ENCODE data around the gene NPAS1.

Gene NPAS1

DNA sequence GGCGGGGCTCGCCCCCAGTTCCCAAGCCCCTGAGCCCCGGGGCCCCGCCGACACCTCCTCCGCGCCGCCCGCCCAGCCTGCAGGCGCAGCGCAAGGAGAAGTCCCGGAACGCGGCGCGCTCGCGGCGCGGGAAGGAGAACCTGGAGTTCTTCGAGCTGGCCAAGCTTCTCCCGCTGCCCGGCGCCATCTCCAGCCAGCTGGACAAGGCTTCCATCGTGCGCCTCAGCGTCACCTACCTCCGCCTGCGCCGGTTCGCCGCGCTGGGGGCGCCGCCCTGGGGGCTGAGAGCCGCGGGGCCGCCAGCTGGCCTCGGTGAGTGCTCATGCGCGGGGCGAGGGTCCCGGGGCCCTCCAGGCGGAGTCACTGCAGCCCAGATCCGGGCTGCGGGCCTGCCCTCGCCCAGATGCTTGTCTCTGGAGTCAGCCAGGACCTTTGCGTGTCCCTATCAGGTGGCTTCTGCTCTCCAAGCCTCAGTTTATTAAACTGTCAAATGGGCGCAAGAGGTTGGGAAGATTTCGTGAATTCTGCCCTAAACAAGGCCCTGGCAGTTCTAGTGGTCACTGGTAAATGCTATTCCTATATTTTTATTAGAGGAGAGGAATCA is 2.0 kb downstream of the NPAS1 start:
- DNase-seq: peak; percentile 54

- DNase-seq: no peak
These were observed 2.5 kb downstream of the NPAS1 start for GRCh38 chr19:47022140-47022536.

DNA sequence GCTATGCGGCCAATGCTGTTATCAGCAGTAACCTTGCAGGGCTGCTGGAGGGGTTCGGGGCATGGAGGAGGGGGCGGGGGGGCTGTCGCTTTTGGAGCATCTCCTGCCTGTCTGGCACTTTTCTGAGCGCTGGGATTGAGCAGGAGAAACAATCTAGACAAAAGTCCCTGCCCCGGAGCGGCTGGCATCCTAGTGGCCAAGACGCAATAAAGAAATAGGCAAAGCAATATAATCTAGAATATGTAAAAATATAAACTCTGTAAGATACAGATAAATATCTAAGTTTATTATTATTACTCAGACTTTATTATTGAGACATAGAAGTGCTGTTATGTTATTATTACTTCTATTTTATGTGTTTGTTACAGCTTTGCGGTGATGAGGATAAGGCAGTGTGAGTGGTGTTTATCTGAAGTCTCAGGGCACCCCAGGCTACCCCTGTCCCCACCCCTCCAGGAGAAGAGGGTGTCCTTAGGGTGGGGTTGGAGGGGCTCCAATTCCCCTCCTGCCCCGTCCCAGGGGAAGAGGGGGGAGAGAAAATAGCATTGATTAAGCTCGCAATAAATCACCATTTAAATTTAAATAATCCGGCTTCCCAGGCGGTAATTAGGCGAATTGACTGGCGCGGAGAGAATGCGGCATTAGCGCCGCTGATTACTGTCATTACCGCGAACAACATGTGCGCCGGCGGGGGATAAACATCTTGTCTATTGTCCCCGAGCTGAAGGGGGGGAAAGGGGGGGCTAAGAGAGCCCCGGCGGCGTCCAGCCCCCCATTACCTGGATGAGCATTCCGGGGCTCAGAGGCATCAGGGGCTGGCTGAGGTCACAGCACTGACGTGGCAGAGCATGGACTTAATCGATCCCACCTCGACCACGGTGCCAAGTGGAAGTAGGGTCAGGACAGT is 3.2 kb downstream of the NPAS1 start:
- no peak for DNase-seq

GRCh38 chr19:47023448-47023794 is 3.8 kb downstream of the NPAS1 start:
- DNase-seq: peak; percentile 39

DNA sequence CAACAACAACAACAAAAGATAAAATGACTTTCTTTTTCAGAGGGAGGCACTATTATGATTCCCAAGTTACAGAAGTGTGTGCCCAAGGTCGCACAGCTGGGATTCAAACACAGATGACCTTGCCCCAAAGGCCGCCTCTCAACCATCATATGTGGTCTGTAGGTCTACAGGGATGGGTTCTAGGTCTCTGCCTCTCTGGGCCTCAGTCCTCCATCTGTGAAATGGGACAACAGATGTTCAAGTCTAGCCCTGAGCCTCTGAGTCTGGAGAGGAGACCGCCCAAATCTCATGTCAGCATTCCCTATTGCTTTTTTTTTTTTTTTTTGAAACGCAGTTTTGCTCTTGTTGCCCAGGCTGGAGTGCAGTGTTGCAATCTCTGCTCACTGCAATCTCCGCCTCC is 4.9 kb downstream of the NPAS1 start:
- no peak for DNase-seq

DNA sequence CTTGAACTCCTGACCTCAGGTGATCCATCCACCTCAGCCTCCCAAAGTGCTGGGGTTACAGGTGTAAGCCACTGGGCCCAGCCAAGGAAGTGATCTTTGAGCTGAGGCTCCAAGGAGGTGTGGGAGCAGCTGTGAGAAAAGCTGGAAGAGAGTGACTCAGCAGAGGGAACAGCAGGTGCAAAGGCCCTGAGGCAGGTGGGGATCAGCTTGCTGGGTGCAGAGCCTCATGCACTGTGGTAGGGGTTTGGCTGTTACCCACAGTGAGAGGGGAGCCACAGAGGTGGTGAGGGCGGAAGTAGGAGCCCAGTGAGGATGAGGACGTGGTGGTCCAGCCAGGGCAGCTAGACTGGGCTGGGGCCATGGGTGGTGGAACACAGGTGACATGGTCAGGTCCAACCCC is 6.5 kb downstream of the NPAS1 start:
- no peak for DNase-seq

- no peak for DNase-seq
These were observed 7.3 kb downstream of the NPAS1 start for GRCh38 chr19:47026889-47027288.

- DNase-seq: peak; percentile 30
These were observed 8.0 kb downstream of the NPAS1 start for GRCh38 chr19:47027586-47028088.

DNA sequence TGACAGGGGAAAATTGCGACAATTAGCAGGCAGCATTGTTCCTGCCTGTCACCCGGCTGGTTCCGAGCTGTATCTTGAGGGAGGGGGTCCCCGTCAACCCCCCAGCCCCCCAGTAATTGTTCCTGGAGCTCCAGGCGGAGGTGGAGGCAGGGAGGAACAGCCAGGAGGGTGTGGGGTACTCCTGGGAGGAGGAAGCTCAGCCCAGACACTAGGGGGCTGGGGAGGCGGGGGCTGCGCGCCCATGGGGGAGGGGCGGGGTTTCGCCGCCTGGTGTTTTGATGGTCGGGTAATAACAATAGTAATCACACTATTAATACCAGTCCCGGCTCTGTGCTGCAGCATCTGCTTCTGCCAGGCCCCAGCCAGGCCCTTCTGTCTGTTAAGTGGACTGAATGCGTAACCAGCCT is 8.6 kb downstream of the NPAS1 start:
- DNase-seq: peak; percentile 29

DNA sequence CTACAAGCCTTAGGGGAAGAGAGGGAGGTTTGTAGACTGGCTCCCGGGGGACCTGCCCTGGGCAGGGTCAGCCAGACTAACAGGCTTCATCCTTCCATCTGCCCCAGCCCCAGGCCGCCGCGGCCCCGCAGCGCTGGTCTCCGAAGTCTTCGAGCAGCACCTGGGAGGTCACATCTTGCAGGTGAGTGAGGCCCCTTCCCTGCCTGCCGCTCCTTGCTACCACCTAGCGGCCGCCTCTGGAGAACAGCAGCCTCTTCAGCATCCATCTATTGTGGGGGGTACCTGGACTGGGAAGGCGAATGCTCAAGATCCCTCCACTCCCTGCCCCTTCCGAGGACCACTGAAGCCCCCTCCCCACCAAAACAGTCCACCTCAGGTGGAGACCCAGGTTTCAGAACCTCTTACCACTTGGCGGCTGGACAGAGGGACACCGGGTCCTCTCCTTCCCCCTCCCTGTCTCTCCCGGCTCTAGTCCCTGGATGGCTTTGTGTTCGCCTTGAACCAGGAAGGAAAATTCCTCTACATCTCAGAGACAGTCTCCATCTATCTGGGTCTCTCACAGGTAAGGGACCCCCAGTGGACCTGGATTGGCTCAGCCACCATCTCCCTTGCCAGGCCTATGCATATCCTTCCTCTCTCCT is 12.7 kb downstream of the NPAS1 start:
- DNase-seq: peak; percentile 86

DNA sequence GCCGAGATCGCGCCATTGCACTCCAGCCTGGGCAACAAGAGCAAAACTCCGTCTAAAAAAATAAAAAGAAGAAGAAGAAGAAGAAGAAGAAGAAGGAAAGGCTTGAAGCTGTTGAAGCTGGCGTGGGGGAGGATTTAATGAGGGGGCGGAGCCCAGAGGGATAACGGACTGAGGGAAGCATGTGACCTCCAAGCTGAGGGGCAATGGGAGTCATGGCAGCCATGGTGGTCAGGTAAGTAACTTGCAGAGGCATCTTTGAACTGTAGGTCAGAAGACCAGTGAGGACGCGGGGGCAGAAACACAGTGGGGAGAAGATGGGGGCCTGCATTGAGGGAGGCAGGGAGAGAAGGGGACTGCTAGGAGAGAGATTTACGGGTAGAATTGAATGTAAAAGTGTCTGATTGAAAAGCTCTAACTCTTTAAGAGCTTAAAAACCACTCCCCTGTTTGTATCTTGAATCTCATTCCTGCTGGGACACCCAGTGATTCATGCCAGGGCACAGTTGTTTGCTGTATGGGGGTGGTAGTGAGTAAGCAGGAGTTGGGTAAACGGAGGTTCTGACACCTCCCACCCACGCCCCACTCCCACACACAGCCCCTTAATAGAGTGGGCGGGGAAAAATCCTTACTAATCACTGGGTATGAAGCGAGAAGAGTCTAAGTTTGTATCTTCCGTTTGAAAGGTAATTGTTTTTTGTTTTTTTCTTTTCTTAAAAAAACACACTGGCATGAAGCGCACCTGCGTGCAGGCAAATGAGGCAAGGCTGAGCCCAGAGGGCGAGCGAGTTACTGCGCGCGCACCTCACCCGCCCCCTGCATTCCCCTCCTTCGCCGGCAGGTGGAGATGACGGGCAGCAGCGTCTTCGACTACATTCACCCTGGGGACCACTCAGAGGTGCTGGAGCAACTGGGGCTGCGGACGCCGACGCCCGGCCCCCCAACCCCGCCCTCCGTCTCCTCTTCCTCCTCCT is 15.8 kb downstream of the NPAS1 start:
- peak; percentile 89 for DNase-seq

GRCh38 chr19:47036097-47036651 is 16.5 kb downstream of the NPAS1 start:
- peak; percentile 80 for DNase-seq

- DNase-seq: no peak
These were observed 18.1 kb downstream of the NPAS1 start for GRCh38 chr19:47037766-47038165.

DNA sequence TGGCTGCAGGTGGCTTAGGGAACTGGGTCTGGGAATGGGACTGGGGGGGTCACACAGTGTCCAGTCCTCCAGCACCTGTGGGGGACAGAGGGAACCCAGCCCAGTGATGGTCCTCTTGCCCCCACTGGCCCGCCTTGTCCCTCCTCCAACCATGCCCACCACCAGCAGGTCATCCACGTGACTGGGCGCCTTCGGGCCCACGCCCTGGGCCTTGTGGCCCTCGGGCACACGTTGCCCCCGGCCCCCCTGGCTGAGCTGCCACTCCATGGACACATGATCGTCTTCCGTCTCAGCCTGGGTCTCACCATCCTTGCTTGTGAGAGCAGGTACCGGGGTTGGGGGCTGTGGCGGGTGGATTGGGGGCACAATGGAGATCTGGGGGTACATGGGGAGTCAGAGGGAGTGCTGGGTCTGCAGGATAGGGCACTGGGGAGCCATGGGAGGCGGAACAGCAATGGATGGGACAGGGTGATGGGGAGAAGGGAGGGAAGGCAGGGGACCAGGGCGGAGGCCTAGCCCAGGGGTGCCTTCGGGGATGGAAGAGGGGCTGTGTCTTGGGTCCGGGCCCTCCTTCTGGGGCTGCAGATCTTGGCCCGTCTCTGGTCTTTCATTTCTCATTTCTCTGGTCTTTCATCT is 19.7 kb downstream of the NPAS1 start:
- DNase-seq: no peak

- DNase-seq: no peak
These were observed 21.2 kb downstream of the NPAS1 start for GRCh38 chr19:47040869-47041268.

DNA sequence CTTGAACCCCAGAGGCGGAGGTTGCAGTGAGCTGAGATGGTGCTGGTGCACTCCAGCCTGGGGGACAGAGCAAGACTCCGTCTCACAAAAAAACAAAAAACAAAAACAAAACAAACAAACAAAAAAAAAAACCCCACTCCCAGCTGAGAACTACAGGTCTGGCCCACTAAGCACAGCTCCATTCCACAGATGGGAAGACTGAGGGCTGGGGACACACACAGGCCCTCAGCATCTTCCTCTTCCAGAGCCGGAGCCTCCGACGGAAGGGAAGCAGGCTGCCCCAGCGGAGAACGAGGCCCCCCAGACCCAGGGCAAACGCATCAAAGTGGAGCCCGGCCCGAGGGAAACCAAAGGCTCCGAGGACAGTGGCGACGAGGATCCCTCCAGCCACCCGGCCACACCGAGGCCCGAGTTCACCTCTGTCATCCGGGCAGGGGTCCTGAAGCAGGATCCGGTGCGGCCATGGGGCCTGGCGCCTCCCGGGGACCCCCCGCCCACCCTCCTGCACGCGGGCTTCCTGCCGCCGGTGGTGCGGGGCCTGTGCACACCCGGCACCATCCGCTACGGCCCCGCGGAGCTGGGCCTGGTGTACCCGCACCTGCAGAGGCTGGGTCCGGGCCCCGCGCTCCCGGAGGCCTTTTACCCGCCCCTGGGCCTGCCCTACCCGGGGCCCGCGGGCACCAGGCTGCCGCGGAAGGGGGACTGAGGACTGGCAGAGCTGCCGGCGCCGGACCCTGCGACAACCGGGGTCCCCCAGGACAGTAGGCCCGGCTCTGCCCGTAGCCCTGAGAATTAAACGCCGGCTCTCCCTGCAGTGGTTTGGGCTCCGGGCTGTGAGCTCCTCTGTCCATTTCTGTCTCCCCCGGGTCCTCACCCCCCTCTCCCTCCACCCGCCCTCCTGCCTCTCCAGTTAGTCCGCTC is 25.6 kb downstream of the NPAS1 start:
- DNase-seq: no peak

GRCh38 chr19:47045867-47046470 is 26.3 kb downstream of the NPAS1 start:
- DNase-seq: no peak

DNA sequence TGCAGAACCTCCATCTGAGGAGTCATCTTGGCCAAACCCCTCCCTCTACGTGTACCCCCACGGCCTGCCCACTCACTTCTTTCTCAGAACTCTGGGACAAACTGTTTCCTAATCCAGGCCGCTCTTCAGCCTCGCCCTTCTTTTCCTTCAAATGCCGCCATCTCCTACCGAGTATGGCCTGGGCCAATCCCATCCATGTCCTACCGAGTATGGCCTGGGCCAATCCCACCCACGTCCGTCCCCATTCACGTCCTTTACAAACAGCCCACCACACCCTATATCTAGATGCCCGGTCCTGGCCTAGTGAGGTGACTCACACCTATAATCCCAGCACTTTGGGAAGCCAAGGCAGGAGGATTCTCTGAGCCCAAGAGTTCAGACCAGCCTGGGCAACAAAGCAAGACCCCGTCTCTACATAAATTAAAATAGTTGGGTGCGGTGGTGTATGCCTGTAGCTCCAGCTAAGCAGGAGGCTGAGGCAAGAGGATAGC is 27.7 kb downstream of the NPAS1 start:
- no peak for DNase-seq

DNA sequence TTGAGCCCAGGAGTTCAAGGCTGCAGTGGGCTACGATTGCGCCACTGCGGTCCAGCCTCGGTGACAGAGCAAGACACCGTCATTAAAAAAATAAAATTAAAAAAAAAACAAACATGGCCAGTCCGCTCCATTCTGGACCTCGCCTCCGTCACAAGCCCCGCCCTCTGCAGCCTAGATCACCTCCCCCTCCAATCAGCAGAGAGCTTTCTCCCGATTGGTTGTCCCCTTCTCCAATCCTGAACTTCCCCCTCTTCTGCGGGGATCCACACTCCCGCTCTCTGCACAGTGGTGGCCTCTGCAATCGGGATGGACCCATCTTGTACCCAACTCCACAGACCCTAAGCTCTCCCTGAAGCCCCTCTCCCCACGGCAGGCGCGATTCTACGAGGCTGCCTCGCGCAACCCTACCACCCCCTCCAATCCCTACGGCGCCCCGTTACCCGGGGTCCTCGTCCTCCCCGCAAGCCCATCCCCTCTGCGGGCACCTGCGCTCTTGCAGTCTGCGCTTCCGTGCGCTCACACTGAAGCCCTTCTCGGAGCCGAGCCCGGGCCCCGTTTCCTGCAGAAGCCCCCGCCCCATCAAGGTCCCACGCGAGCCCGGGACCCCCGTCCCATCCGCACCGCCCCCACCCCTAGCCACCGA is 28.2 kb downstream of the NPAS1 start:
- peak; percentile 90 for DNase-seq

DNA sequence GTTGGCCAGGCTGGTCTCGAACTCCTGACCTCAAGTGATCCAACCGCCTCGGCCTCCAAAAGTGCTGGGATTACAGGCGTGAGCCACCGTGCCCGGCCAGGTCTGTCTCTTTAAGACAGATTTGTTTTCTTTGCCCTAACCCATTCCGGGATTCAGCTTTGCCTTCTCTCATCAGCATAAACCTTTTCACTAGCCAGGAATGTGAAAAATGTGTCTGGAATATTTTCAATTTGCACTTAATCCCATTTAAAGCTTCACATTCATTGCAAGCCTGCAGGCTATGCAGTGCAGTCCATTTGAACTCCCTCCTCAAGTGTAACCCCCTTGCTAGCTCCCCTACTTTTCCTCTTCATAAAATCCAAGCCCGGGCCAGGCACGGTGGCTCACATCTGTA is 29.7 kb downstream of the NPAS1 start:
- DNase-seq: no peak

All from DMS53 (cell line).